GM12891 (cell line): ENCODE measurements around the gene GKAP1.
"Not testable (repeated sequence)": the region's sequence is repeated elsewhere in the genome, so short reads cannot be mapped to it uniquely, and the experiment has no call there.

Experiments used
- DNase-seq: peaks from one replicate; pipeline ENCODE4 v3.0.0; 2011; ENCODE audit warnings: low spot score; ENCODE audit not compliant: insufficient read length
- FAIRE-seq: peaks from 2 replicates; lab custom pipeline; 2011; peaks lifted over from hg19 to GRCh38; lab: Jason Lieb, UNC
- PAX5 ChIP-seq: IDR thresholded peaks from 2 replicates; pipeline ENCODE4 v1.6.1; 2011; ENCODE audit warnings: low read length, moderate library complexity, mild to moderate bottlenecking; ENCODE audit not compliant: insufficient read depth, severe bottlenecking
- POLR2A ChIP-seq: IDR thresholded peaks from 2 replicates; pipeline ENCODE4 v1.6.1; 2011; ENCODE audit warnings: low read depth, low read length, control low read depth
- POLR2AphosphoS5 ChIP-seq: IDR thresholded peaks from 2 replicates; pipeline ENCODE4 v1.6.1; 2011; ENCODE audit warnings: low read depth, low read length, control low read depth
- POU2F2 ChIP-seq: IDR thresholded peaks from 2 replicates; pipeline ENCODE4 v1.6.1; 2011; ENCODE audit warnings: low read depth, mild to moderate bottlenecking, control low read depth, low read length, moderate library complexity
- SPI1 ChIP-seq: IDR thresholded peaks from 2 replicates; pipeline ENCODE4 v1.6.1; 2011; ENCODE audit warnings: low read depth, low read length, control low read depth
- TAF1 ChIP-seq: IDR thresholded peaks from 2 replicates; pipeline ENCODE4 v1.6.1; 2011; ENCODE audit warnings: low read depth, low read length, control low read depth

The GKAP1 gene

GRCh38 chr9:83706676-83707517 is 110.7 kb downstream of the GKAP1 start:
- TF ChIP-seq TAF1: 0 out of 2 replicates have a peak, but pooled peaks have one; percentile 11
- peak; percentile 32; the same call in 1 of the 2 replicates for TF ChIP-seq POU2F2
- no peak for TF ChIP-seq SPI1
- DNase-seq (peak; percentile 15), FAIRE-seq (peak; percentile 52)

DNA sequence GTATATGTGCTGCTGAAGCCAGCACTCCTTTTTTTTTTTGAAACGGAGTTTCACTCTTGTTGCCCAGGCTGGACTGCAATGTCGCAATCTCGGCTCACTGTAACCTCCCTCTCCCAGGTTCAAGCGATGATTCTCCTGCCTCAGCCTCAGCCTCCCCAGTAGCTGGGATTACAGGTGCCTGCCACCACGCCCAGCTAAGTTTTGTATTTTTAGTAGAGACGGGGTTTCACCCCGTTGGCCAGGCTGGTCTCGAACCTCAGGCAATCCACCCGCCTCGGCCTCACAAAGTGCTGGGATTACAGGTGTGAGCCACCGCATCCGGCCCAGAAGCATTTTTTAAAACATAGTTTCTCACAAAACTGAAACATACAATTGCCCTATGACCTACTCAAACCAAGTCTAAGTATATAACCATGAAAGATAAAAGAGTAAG is 112.3 kb downstream of the GKAP1 start:
- not testable (repeated sequence) for FAIRE-seq, DNase-seq

- DNase-seq (no peak), FAIRE-seq (peak; percentile 20)
- TF ChIP-seq TAF1 (no peak), POLR2AphosphoS5 (no peak), SPI1 (no peak)
Measured at GRCh38 chr9:83701769-83702168, 115.8 kb downstream of the GKAP1 start.

GRCh38 chr9:83701286-83701685 is 116.3 kb downstream of the GKAP1 start:
- no peak for TF ChIP-seq POU2F2
- TF ChIP-seq TAF1: no peak
- TF ChIP-seq POLR2A: no peak
- TF ChIP-seq PAX5: no peak
- DNase-seq (no peak), FAIRE-seq (no peak)

- TF ChIP-seq POU2F2 (no peak), PAX5 (no peak), POLR2AphosphoS5 (no peak), TAF1 (no peak), POLR2A (no peak), SPI1 (no peak)
- FAIRE-seq (no peak), DNase-seq (no peak)
Measured at GRCh38 chr9:83699615-83700014, 118.0 kb downstream of the GKAP1 start.

DNA sequence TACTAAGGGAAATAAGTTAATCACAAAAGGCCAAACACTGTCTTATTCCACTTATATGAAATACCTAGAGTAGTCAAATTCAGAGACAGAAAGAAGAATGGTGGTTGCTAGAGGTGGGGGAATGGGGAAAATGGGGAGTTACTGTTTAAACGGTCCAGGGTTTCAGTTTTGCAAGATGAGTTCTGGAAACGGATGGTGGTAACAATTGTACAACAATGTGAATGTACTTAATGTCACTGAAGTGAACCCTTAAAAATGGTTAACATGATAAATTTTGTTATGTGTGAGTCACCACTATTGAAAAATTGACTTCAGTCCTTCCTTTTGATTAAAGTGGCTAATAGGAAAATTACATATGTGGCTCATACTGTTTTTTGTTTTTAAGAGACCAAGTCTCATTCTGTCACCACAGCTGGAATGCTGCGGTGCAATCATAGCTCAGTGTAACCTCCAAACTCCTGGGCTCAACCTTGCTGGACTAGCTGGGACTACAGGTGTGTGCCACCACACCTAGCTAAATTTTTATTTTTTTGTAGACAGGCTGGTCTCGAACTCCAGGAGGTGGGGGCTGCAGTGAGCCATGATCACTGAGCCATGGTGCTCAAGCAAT is 118.5 kb downstream of the GKAP1 start:
- TF ChIP-seq POLR2A (no peak), SPI1 (no peak), POU2F2 (no peak), POLR2AphosphoS5 (no peak), PAX5 (no peak), TAF1 (no peak)
- DNase-seq: no peak
- FAIRE-seq: peak; percentile 60

- FAIRE-seq (no peak), DNase-seq (no peak)
- no peak for TF ChIP-seq TAF1
- no peak for TF ChIP-seq PAX5
- TF ChIP-seq POLR2A: no peak
- TF ChIP-seq POLR2AphosphoS5: no peak
- no peak for TF ChIP-seq SPI1
- no peak for TF ChIP-seq POU2F2
Measured at GRCh38 chr9:83691492-83691891, 126.1 kb downstream of the GKAP1 start.
